CD4-positive, alpha-beta T cell treated with Interleukin-17A for 4 hours (primary cell): Measurements from ENCODE around the gene DPP10.
"Not testable (repeated sequence)": the region's sequence is repeated elsewhere in the genome, so short reads cannot be mapped to it uniquely, and the experiment has no call there.

Source experiments
- DNase-seq: peaks from one replicate; pipeline ENCODE4 v3.0.0-alpha.2; 2020; ENCODE audit warnings: mixed read lengths

Gene DPP10

GRCh38 chr2:114517580-114517979 lies 75.1 kb downstream of the DPP10 start:
- no peak for DNase-seq

- no peak for DNase-seq
Measured at GRCh38 chr2:114518738-114519137, 76.3 kb downstream of the DPP10 start.

GRCh38 chr2:114522612-114523011 lies 80.2 kb downstream of the DPP10 start:
- not testable (repeated sequence) for DNase-seq

GRCh38 chr2:114525955-114526354 lies 83.5 kb downstream of the DPP10 start:
- DNase-seq = no peak

GRCh38 chr2:114526841-114527240 lies 84.4 kb downstream of the DPP10 start:
- no peak for DNase-seq

- no peak for DNase-seq
Measured at GRCh38 chr2:114527330-114527983, 85.0 kb downstream of the DPP10 start.

- no peak for DNase-seq
Measured at GRCh38 chr2:114534116-114535084, 92.0 kb downstream of the DPP10 start.

- DNase-seq = no peak
Measured at GRCh38 chr2:114537777-114538176, 95.3 kb downstream of the DPP10 start.

GRCh38 chr2:114542695-114543094 lies 100.3 kb downstream of the DPP10 start:
- DNase-seq = no peak

- DNase-seq = no peak
Measured at GRCh38 chr2:114543236-114543766, 100.9 kb downstream of the DPP10 start.

GRCh38 chr2:114545052-114545451 lies 102.6 kb downstream of the DPP10 start:
- DNase-seq = no peak

GRCh38 chr2:114546531-114546930 lies 104.1 kb downstream of the DPP10 start:
- DNase-seq = no peak

GRCh38 chr2:114548151-114548550 lies 105.7 kb downstream of the DPP10 start:
- no peak for DNase-seq

- no peak for DNase-seq
Measured at GRCh38 chr2:114550364-114550763, 107.9 kb downstream of the DPP10 start.

- no peak for DNase-seq
Measured at GRCh38 chr2:114550895-114551793, 108.7 kb downstream of the DPP10 start.

- no peak for DNase-seq
Measured at GRCh38 chr2:114553027-114553426, 110.6 kb downstream of the DPP10 start.

- no peak for DNase-seq
Measured at GRCh38 chr2:114569166-114569565, 126.7 kb downstream of the DPP10 start.

- DNase-seq = no peak
Measured at GRCh38 chr2:114577657-114578056, 135.2 kb downstream of the DPP10 start.

- no peak for DNase-seq
Measured at GRCh38 chr2:114579542-114579941, 137.1 kb downstream of the DPP10 start.

- DNase-seq = no peak
Measured at GRCh38 chr2:114580691-114581090, 138.2 kb downstream of the DPP10 start.

- DNase-seq = no peak
Measured at GRCh38 chr2:114598329-114598728, 155.9 kb downstream of the DPP10 start.

- no peak for DNase-seq
Measured at GRCh38 chr2:114609203-114609602, 166.8 kb downstream of the DPP10 start.

GRCh38 chr2:114609801-114610200 lies 167.4 kb downstream of the DPP10 start:
- no peak for DNase-seq
